ENCODE results near the gene MYO3B. TPM values are rescaled to one million over a fixed set of nuclear protein-coding genes. Genes with fewer than 3 reads are reported as not detected.

Gene MYO3B
- total RNA-seq, 2 donors from 2014 or later: 5.2 to 10.9 TPM

DNA sequence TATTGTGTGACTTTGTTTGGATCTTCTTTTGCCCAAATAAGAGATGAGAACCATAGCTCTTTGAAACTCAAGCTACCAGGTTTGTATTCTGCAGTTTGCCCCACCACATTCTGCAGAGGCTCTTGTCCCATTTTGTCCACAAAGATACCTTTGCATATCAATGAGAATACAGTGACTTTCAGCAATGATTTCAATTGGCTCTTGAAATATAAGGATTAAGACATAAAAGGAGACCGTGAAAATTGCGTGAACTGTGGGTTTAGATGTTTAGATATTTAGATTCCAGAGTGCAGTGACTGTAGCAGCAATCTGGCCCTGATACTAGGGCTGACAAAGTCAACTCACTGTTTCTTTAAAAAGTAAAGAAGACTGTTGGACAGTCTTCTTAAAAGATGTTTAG, 390.6 kb downstream of the MYO3B start:
- no peaks in the 10 kb centered on the region for H3K9me3 Mint-ChIP-seq
- no peaks in the 10 kb centered on the region for H3K27me3 Mint-ChIP-seq (ENCODE audit: insufficient read depth)
- no peaks in the 10 kb centered on the region for H3K36me3 Mint-ChIP-seq (ENCODE audit: low read depth)
- Histone ChIP-seq H3K9ac (ENCODE audit: extremely low read depth, low read length, poor library complexity, severe bottlenecking) (no peak overlapping the region), H3K27ac (ENCODE audit: low read depth, low read length) (no peak overlapping the region), H3K27me3 (ENCODE audit: control insufficient read depth, insufficient read depth, low read length, poor library complexity, severe bottlenecking) (no peaks in the 10 kb centered on the region), H3K36me3 (ENCODE audit: control insufficient read depth, insufficient read depth, low read length) (no peaks in the 10 kb centered on the region), H3K4me1 (ENCODE audit: control insufficient read depth, insufficient read depth, low read length) (no peaks in the 10 kb centered on the region), H3K4me3 (ENCODE audit: low read length) (no peak overlapping the region), H3K9me3 (ENCODE audit: control insufficient read depth, low read length) (no peaks in the 10 kb centered on the region)
- no peak overlapping the region for H3K27ac Mint-ChIP-seq
- H3K4me1 Mint-ChIP-seq: no peaks in the 10 kb centered on the region
- DNase-seq: no peak
- WGBS, 2 experiments (ENCODE audit: insufficient coverage in 1 of 2, insufficient read length in 1 of 2): 94 to 95% methylated on average over 2 of the region's 2 CpGs
- no peak overlapping the region for H3K4me3 Mint-ChIP-seq
- TF ChIP-seq, protein P1, sequence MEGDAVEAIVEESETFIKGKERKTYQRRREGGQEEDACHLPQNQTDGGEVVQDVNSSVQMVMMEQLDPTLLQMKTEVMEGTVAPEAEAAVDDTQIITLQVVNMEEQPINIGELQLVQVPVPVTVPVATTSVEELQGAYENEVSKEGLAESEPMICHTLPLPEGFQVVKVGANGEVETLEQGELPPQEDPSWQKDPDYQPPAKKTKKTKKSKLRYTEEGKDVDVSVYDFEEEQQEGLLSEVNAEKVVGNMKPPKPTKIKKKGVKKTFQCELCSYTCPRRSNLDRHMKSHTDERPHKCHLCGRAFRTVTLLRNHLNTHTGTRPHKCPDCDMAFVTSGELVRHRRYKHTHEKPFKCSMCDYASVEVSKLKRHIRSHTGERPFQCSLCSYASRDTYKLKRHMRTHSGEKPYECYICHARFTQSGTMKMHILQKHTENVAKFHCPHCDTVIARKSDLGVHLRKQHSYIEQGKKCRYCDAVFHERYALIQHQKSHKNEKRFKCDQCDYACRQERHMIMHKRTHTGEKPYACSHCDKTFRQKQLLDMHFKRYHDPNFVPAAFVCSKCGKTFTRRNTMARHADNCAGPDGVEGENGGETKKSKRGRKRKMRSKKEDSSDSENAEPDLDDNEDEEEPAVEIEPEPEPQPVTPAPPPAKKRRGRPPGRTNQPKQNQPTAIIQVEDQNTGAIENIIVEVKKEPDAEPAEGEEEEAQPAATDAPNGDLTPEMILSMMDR (conservative IDR thresholded peaks at IDR 0.05): no peak

- no peak overlapping the region for H3K9ac ChIP-seq (ENCODE audit: extremely low read depth, low read length, poor library complexity, severe bottlenecking)
- no peaks in the 10 kb centered on the region for H3K9me3 ChIP-seq (ENCODE audit: control insufficient read depth, low read length)
- H3K27ac Mint-ChIP-seq: no peak overlapping the region
- H3K36me3 ChIP-seq (ENCODE audit: control insufficient read depth, insufficient read depth, low read length): no peaks in the 10 kb centered on the region
- no peak overlapping the region for H3K4me3 Mint-ChIP-seq
- no peaks in the 10 kb centered on the region for H3K36me3 Mint-ChIP-seq (ENCODE audit: low read depth)
- H3K27me3 ChIP-seq (ENCODE audit: control insufficient read depth, insufficient read depth, low read length, poor library complexity, severe bottlenecking): no peaks in the 10 kb centered on the region
- no peaks in the 10 kb centered on the region for H3K9me3 Mint-ChIP-seq
- no peaks in the 10 kb centered on the region for H3K4me1 ChIP-seq (ENCODE audit: control insufficient read depth, insufficient read depth, low read length)
- WGBS, 2 experiments (ENCODE audit: insufficient coverage in 1 of 2, insufficient read length in 1 of 2): 89 to 100% methylated on average over 1 of the region's 1 CpG
- no peaks in the 10 kb centered on the region for H3K27me3 Mint-ChIP-seq (ENCODE audit: insufficient read depth)
- no peak overlapping the region for H3K4me3 ChIP-seq (ENCODE audit: low read length)
- no peak for DNase-seq
- peaks cover 6% of the 10 kb centered on the region for H3K4me1 Mint-ChIP-seq
- H3K27ac ChIP-seq (ENCODE audit: low read depth, low read length): no peak overlapping the region
- TF ChIP-seq, protein P1 (conservative IDR thresholded peaks at IDR 0.05): no peak
Measured at GRCh38 chr2:170571612-170572011, 393.7 kb downstream of the MYO3B start.

DNA sequence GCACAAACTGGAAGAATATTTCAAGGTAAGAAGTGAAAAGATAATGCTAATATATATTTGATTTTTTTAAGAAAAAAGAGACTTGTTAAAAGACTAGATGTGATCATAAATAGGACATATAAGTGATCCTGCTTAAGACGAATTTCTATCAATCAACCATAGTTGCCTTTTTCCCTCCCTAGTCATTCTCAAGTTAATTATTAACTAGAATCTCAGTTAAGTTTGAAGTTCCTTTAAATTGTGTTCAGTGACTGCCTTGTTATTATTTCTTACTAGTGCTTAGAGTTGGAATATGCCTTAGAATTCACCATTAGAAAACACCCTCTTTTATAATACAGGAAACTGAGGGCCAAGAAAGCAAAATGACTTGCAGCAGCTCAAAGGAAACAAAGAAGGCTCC, 395.7 kb downstream of the MYO3B start:
- no peak for DNase-seq
- Histone ChIP-seq H3K36me3 (ENCODE audit: control insufficient read depth, insufficient read depth, low read length) (no peaks in the 10 kb centered on the region), H3K27ac (ENCODE audit: low read depth, low read length) (no peak overlapping the region), H3K27me3 (ENCODE audit: control insufficient read depth, insufficient read depth, low read length, poor library complexity, severe bottlenecking) (no peaks in the 10 kb centered on the region), H3K4me1 (ENCODE audit: control insufficient read depth, insufficient read depth, low read length) (no peaks in the 10 kb centered on the region), H3K4me3 (ENCODE audit: low read length) (no peak overlapping the region), H3K9me3 (ENCODE audit: control insufficient read depth, low read length) (no peaks in the 10 kb centered on the region), H3K9ac (ENCODE audit: extremely low read depth, low read length, poor library complexity, severe bottlenecking) (no peak overlapping the region)
- Mint-ChIP-seq H3K27me3 (ENCODE audit: insufficient read depth) (no peaks in the 10 kb centered on the region), H3K4me3 (no peak overlapping the region), H3K36me3 (ENCODE audit: low read depth) (no peaks in the 10 kb centered on the region), H3K27ac (no peak overlapping the region), H3K9me3 (no peaks in the 10 kb centered on the region), H3K4me1 (peaks cover 6% of the 10 kb centered on the region)
- TF ChIP-seq, protein P1 (conservative IDR thresholded peaks at IDR 0.05): no peak
- WGBS, 2 experiments (ENCODE audit: insufficient coverage in 1 of 2, insufficient read length in 1 of 2): 78% methylated on average over 1 of the region's 1 CpG; no CpG with 5 or more reads in 1 of the 2 experiments
